HG03066 (cell line): Measurements from ENCODE around the gene RAB11FIP3.
A peak's percentile ranks its signal among the peaks of the same experiment; 100 is the strongest.
"Not testable (repeated sequence)": the region's sequence is repeated elsewhere in the genome, so short reads cannot be mapped to it uniquely, and the experiment has no call there.

Experiments used
- ATAC-seq: cut with Tn5 transposase; IDR thresholded peaks from one replicate; pipeline ENCODE4 v1.9.1; 2021; ENCODE audit warnings: low read depth; ENCODE audit not compliant: unreplicated experiment

RAB11FIP3 gene

DNA sequence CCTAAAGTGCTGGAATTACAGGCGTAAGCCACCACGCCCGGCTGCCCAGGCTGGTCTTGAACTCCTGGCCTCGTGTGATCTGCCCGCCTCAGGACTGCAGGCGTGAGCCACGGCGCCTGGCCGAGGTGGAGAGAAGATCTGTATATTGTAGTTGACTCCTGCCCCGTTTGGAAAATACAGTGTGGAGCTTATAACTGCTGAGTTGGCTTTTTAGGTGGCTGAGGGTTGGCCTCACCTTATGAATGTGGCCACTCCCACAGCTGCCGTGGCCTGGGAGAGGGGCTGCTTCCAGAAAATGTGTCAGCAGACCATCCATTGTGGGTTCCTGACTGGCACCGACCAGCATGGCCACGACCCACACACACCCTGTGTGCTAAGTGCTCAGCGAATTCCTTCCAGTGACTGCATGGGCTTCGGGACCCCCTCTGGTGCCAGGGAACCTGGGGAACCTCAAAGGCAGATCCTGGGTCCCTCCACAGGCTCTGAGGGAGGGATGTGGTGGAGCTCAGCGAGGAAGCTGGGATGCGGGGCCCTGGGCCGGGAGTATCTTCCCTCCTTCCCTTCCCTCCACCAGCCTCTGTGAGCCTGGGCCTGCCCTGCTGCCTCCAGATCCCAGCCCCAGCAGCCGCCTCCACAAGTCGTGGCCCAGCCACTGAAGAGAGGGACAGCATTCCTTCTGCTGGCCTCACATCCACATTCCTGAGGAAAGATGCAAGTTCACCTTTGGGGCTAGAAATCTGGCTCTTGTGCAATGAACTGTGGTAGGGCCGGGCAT, 10.9 kb upstream of the RAB11FIP3 start:
- no peak for ATAC-seq

DNA sequence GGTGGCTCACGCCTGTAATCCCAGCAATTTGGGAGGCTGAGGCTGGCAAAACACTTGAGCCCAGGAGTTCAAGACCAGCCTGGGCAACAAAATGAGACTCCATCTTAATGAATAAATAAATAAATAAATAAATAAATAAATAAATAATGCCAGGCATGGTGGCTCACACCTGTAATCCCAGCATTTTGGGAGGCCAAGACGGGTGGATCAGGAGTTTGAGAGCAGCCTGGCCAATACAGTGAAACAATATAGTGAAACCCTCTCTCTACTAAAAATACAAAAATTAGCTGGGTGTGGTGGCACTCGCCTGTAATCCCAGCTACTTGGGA, 10.3 kb upstream of the RAB11FIP3 start:
- not testable (repeated sequence) for ATAC-seq

DNA sequence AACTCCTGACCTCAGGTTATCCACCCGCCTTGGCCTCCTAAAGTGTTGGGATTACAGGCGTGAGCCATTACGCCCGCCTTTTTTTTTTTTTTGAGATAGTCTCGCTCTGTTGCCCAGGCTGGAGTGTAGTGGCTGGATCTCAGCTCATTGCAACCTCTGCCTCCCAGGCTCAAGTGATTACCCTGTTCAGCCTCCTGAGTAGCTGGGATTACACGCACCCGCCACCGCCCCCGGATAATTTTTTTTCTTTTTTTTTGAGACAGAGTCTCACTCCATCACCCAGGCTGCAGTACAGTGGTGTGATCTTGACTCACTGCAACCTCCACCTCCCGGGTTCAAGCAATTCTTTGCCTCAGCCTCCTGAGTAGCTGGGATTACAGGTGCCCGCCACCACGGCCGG, 3.3 kb upstream of the RAB11FIP3 start:
- not testable (repeated sequence) for ATAC-seq

DNA sequence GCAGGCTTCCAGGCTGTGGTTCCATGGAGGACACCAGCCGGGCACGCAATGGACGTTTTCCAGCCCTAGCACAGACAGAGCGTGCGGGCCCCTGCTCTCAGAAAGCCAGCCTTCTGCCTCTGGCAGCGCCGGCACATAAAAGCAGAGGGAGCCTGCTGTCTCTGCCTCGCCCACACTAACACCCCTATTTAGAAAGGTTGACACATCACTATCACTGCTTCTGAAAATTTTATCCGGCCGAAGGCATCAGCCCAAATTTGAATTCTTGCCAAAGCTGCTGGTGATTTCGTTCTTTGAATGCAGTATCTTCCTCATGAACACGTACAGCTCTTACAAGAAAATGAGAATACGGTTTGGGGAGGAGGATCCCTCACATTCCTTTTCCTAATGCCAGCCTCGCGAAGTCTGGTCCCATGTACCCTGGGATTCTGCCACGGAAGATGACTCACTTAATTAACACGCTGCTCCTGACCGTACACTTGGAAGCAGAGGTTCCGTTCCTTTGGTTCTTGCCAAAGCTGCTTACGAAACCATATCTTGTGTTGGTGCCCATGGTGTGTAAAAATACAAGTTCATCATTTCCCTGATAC, 1.3 kb upstream of the RAB11FIP3 start:
- no peak for ATAC-seq

DNA sequence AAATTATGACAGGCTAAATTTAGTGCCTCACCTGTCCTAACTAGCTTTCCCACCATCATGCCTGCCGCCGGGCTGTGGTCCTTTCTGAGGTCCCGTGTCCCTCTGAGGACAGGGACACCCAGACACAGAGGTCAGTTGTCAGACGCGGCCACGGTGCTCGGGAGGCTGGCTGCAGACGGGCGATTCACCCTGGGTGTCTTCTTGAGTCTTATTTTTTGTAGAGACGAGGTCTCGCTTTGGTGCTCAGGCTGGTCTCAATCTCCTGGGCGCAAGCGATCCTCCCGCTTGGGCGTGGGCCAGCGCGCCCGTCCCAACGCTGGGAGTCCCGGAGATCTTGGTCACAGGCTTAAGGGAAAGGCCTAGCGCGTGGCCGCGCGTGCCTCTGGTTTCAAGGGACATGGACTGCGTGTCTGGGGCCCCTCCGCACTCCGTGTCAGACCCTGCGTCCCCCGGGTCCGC, 797 bp upstream of the RAB11FIP3 start:
- no peak for ATAC-seq

DNA sequence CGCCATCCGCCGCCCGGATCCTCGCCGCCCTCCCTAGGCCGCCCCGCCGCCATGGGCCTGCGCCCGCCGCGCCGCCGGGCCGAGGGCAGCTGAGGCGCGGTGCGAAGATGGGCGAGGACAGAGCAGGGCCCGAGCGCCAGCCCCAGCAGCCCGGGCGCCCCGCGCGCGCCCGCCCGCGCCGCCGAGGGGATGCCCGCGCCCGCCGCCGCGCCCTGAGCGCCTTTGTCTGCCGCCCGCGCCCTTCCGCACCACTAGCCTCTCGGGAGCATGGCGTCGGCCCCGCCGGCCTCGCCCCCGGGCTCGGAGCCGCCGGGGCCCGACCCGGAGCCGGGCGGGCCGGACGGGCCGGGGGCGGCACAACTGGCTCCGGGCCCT, 278 bp downstream of the RAB11FIP3 start:
- peak; percentile 34 for ATAC-seq

DNA sequence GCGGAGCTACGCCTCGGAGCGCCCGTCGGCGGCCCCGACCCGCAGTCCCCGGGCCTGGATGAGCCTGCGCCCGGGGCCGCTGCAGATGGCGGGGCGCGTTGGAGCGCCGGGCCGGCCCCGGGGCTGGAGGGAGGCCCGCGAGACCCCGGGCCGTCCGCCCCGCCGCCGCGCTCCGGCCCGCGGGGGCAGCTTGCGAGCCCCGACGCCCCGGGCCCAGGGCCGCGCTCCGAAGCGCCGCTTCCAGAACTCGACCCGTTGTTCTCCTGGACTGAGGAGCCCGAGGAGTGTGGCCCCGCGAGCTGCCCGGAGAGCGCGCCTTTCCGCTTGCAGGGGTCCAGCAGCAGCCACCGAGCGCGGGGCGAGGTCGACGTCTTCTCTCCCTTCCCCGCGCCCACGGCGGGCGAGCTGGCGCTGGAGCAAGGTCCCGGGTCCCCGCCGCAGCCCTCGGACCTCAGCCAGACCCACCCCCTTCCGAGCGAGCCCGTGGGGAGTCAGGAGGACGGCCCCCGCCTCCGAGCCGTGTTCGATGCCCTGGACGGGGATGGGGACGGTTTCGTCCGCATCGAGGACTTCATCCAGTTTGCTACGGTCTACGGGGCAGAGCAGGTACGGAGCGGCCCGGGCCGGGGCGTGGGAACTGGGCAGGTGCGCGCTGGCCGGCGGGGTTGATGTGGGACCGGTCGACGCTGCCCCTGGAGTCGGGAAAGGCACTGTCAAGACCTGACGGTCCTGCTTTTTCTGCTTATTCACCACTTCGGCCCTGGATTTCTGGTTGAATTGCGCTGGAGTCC, 861 bp downstream of the RAB11FIP3 start:
- peak; percentile 26 for ATAC-seq

DNA sequence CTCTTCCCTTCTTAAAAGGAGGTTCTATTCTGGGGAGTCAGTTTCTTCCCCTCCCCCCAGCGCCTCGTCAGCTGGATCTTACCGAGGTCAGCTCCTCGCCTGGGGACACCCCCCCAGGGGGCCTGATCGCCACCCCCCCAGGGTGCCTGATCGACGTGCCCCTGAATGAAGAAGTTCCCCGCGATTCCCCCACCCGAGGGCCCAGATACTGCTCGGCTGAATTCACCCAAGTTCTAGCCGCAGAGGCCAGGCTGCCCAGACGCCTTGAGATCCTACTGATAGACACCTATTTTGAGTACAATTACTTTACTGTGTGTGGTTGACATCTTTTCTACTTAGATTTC, 1.4 kb downstream of the RAB11FIP3 start:
- ATAC-seq, result no peak

DNA sequence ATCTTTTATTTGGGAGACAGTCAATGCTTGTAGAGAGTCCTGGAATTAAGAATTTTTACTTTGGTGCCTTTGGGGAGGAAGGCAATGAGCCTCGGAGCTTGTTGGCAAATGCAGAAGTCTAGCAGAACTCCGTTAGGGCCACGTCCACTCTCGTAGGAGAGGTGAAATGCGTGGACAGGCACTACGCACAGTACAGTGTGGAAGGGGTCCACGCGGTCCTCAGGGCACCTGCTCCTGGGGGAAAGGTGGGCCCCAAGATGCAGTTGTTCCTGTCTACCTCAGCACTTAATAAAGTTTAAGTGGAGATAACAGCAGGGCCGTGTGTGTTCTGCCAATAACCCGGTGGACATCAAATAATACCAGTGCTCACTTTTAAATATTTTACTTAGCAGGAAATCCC, 1.8 kb downstream of the RAB11FIP3 start:
- no peak for ATAC-seq

DNA sequence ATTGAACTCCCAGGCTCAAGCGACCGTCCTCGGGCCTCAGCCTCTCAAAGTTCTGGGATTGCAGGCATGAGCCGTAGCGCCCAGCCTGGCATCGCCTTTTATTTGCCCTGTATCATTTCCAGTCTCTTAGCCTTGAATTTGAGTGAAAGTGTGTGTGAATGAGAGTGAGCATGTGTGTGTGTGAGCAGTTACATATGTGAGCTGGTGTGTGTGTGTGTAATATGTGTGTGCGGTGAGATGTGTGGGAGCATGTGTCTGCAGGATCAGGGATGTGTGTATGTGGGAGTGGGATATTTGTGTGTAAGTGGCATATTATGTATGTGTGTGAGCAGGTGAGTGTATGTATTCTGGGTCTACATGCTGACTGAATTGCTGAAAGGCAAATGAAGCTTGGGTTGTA, 5.5 kb downstream of the RAB11FIP3 start:
- no peak for ATAC-seq

DNA sequence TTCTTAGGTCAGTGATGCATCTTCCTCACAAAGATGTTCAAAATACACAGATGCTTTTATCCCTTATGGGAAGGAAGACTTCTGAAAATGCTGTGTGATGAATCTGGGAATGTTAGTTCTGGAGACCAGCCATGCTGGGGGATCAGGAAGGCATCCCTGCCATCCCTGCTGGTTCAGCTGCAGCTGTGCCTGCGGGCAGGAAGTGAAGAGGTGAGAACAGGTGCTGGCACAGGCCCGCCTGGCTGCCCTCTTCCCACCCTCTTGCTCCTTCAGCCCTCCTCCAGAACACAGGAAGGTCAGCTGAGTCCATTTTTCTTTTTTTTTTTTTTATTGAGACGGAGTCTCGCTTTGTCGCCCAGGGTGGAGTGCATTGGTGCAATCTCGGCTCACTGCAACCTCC, 15.2 kb downstream of the RAB11FIP3 start:
- no peak for ATAC-seq

DNA sequence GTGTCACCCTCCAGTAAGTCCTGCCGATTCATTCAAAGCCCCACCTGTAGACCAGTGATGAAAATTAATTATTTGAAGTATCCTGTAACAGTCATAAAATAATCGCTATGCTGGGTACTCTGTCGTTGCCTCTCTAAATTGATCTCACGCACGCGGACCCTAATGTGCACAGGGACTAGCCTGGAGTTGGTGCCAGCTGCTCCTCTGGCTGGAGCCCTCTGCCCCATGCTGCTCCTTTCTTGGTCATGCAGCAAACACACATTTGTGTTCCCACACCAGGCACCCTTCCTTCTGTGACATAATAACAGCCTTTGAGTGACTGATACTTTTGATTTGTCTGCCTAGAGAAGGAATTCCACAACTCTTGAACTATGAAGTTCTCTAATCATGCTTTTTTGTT, 16.0 kb downstream of the RAB11FIP3 start:
- no peak for ATAC-seq

DNA sequence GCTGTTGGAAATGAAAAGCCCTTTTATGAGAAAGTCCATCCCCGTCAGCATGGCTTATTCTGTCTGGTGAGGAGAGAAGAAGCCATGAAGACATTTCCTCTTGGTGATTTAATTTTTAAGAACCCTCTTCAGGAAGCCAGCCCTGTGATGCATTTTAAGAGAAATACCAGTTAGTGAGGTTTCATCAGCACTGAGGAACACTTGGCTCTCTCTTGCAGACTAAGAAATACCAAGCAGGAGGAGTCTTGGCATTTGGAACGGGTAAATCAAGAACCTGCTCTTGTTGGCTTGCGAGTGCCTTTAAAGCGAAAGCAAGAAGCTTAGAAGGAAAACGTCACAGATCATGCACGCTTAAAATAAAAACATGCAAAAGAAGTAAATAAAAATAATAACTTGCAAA, 17.5 kb downstream of the RAB11FIP3 start:
- ATAC-seq, result no peak

DNA sequence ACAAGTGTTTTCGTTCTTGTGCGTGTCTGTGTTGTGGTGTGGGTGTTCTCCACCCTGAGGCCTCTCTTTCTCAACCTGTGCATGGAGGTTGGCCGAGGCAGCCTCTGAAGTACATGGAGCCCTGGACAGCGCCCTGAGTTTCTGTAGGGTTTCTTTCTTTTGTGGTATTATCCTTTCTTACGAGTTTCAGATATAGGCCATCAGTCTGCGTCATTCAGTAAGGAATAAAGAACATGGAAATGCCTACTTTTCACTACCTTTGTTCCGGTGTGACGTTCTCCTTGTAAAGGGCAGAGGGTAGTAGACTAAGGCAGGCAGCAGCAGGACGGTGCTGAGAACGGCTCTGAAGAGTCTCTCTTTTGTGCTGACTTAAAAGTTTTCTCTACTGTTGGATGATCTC, 18.6 kb downstream of the RAB11FIP3 start:
- no peak for ATAC-seq

DNA sequence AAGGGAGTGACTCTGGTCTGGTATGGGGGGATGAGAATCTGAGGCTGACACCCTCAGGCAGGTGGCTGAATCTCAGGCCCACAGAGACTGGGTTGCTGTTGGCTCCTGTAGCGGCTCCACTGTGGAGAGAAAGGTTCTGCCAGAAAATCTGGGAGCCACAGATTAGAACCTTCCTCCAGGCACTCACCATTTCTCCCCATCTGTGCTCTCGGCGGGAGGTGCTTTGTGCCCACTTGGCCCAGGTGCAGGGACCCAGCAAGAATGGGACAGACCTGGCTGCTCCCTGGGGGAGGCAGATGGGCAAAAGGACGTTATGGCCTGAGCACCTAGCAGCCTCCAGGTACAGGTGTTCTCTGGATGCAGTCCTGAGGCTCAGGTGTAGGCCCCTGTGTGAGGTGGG, 20.1 kb downstream of the RAB11FIP3 start:
- no peak for ATAC-seq

DNA sequence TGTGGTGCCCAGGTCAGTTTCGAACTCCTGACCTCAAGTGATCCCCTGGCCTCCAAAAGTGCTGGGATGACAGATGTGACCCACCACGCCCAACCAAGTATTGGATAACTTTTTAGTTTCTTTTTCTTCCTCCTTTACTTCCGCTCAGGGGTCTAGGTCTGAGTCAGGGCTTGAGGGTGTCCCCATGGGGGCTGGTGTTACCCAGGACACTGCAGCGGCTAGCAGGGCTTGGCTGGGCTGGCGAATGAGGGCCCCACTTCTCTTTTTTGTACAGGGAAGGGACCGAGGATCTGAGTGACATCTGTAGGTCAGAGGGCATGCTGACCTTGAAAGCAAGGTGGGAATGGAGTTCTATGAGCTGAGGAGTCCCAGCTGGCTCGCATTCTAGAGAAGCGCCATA, 24.9 kb downstream of the RAB11FIP3 start:
- no peak for ATAC-seq

DNA sequence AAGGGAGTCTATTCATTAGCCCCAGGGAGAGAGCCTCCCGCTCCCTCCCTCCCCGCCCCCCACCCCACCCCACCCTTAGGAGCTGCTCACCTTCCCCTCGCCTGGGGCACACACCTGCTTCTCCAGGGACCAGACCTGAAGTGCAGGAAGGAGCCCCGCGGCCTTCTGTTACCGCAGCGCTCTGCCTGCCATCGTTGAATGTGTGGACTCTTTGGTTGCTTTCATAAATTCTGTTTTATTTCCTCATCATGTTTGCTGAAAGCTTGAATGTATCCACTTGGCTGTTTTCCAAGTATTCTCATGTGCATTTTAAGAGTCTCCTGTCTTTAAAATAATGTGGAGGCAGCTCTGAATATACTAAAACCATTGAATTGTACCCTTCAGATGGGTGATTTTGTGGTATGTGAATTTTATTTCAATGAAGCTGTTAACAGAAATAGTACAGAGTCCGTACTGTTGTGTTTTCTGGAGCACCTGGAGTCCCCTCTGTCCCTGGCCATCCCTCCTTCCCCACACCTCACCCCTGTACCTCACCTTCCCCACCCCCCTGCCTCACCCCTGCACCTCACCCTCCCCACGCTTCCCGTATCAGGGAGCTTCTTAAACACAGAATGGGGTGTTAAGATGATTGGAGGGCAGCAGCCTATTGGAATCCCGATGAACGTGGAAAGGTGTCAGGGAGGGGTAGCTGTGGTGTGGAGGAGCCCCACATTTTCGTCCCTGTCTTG, 25.5 kb downstream of the RAB11FIP3 start:
- no peak for ATAC-seq

DNA sequence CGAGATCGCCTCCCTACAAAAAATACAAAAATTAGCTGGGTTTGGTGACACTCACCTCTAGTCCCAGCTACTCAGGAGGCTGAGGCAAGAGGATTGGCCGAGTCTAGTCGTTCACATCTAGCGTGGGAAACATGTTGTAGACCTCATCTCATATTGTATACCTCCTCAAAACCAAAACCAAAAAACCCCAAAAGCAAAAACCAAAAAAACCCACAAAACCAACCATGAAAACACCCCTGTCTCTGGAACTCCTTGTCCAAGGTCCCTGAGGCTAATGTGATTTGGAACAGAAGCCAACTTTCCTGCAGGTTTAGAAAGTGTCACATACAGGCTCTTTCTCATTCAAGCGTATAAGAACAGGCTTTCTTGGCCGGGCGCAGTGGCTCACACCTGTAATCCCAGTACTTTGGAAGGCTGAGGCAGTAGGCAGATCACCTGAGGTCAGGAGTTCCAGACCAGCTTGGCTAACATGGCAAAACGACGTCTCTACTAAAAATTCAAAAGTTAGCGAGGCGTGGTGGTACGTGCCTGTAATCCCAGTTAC, 29.0 kb downstream of the RAB11FIP3 start:
- ATAC-seq, result no peak

DNA sequence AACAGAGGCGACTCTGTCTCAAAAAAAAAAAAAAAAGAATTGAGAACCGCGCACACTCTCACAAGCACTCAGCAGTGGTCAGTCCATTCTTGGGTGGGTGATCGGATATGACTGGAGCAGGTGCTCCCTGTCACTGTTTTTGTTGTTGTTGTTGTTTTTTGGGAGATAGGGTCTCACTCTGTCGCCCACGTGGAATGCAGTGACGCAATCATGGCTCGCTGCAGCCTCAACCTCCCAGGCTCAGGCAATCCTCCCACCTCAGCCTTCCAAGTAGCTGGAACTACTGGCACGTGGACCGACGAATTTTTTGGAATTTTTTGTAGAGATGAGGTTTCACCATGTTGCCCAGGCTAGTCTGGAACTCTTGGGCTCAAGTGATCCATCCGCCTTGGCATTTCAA, 30.0 kb downstream of the RAB11FIP3 start:
- no peak for ATAC-seq

DNA sequence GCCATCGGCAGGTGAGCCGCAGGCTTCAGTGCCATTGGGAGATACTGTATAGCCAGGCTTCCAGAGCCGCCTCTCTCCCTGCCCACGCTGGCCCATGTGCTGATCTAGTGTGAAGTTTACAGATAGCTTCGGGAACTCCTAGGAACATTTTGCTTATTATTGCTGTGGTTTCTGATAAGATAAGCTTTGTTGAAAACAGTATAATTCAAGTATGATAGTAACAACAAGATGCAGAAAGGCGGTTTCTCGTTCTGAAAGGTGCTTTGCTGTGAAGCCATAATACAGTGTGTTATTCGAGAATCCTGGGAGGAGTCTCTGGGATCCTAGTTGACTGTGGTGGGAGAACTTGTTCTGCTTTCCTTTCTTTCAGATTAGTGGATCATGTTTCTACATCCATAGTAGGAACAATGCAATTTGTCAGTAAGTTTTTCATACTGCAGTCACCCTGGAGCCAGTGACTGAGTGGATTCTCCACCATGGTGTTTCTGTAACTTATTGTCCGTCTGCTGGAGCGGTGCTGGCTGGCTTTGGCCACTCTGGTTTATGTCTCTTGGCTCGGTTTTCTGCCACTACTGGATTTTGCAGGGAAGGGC, 31.5 kb downstream of the RAB11FIP3 start:
- no peak for ATAC-seq
